Measurements from ENCODE around the gene CCDC154. TPM values are rescaled to one million over a fixed set of nuclear protein-coding genes. Genes with fewer than 3 reads are reported as not detected.

The CCDC154 gene
- total and polyA plus RNA-seq, 2 donors (not counting 1 experiment from before 2014, with no cell fraction given) = 12.4 to 22.9 TPM

DNA sequence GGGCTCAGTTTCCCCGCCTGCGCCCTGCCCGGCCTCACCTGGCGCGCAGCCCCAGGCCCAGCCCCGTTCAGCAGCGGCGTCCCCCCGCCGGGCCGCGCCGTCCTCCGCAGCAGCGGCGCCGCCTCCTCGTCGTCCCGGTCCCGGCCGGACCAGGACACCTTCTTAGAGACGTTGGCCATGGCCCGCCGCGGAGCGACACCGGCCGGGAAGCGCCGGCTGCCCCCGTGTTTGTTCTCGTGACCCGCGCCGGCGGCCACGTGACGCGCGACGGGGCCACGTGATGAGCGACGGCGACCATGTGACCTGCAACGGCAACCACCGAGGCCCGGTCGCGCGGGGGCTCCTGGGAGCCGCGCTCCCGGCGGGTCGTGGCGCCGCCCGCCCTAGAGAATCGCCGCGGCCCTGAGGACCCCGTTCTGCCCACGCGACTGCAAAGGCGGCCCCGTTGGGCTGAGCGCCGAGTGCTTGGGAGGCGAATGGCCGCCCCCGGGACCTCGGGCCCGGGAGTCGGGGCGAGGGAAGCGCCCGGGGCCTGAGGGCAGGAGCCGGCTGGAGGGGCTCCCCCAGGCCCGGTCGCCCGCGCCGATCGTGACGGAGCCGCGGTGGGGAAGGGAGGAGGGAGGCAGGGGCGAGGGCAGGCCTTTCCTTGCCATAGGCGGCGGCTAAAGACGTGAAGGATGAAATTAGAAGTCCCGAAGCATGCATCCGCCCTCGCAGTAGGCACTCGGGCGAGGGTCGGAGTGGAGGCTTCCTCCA lies 30.6 kb upstream of the CCDC154 start, which contains the start of gene CLCN7:
TSS of gene CLCN7 (minus strand) at position 233 of the 756 bp plus-strand sequence. CDS start at position 179, 54 bp downstream.
- Mint-ChIP-seq H3K27ac (peak within 1 kb of the TSS; percentile 93), H3K4me1 (peaks cover 54% of the 10 kb centered on the region), H3K27me3 (no peaks in the 10 kb centered on the region), H3K9me3 (ENCODE audit: insufficient read depth) (no peaks in the 10 kb centered on the region), H3K4me3 (peak within 1 kb of the TSS; percentile 88)
- POLR2A ChIA-PET = interaction anchor here (1.0 to 2.5 kb wide), 2 partner anchors 16 to 18 kb away, joined by 5 to 9 read pairs; partner anchors contain the start of gene TELO2
- intact Hi-C loops (cut with micrococcal nuclease) = loop anchor here (1.0 to 2.0 kb wide), 4 partner anchors 17 to 231 kb away; partner anchors contain the start of genes MAPK8IP3, TELO2 and UNKL
- H4K20me1 ChIP-seq (ENCODE audit: control insufficient read depth, insufficient read depth, low read length, poor library complexity, severe bottlenecking) = peaks cover 23% of the 10 kb centered on the region
- H3K27me3 ChIP-seq (replicated peaks in 1 of 4; ENCODE audit: control extremely low read depth in 1 of 4, control insufficient read depth in 3 of 4, insufficient read depth in 4 of 4, low read length in 3 of 4) = no peaks in the 10 kb centered on the region
- H3K79me2 ChIP-seq (ENCODE audit: control insufficient read depth, insufficient read depth, low read length) = peaks cover 77% of the 10 kb centered on the region
- H3K27ac ChIP-seq (ENCODE audit: low read length in 2 of 2) = peak within 1 kb of the TSS; percentile 88 to 96
- CTCF ChIA-PET = no interaction called here
- DNase-seq (peak; percentile 95), ATAC-seq (ENCODE audit: low read depth) (peak; percentile 79)
- H3K9me3 ChIP-seq (ENCODE audit: control extremely low read depth in 1 of 3, control insufficient read depth in 2 of 3, insufficient read depth in 1 of 3, low read length in 2 of 3) = peaks cover 0 to 7% (median 0%) of the 10 kb centered on the region in 3 donors
- H3K4me1 ChIP-seq (ENCODE audit: control insufficient read depth in 2 of 2, insufficient read depth in 2 of 2, low read length in 2 of 2) = peaks cover 50 to 62% of the 10 kb centered on the region in 2 donors
- peak within 1 kb of the TSS; percentile 57 to 80 (median 70) for H3K4me3 ChIP-seq (ENCODE audit: control extremely low read depth in 1 of 5, extremely low read depth in 1 of 5, insufficient read depth in 1 of 5, low read depth in 2 of 5, low read length in 4 of 5)
- no peaks in the 10 kb centered on the region for H3K36me3 ChIP-seq (replicated peaks in 1 of 2; ENCODE audit: control extremely low read depth in 1 of 2, control insufficient read depth in 1 of 2, extremely low read depth in 1 of 2, insufficient read depth in 2 of 2, low read length in 1 of 2)
- peak within 1 kb of the TSS; percentile 82 for H3K9ac ChIP-seq (ENCODE audit: low read length)
- WGBS (ENCODE audit: insufficient coverage) = under 1% methylated on average over 99 of the region's 99 CpGs
- TF ChIP-seq EZH2 (IDR thresholded peaks at IDR 0.05; ENCODE audit: borderline replicate concordance, insufficient read depth, low read depth, low read length, poor library complexity, severe bottlenecking) = no peak
- peak within 1 kb of the TSS; percentile 97 for H3K4me2 ChIP-seq (replicated peaks; ENCODE audit: low read depth, low read length, poor library complexity, severe bottlenecking)
- peak within 1 kb of the TSS; percentile 90 for H2AFZ ChIP-seq (ENCODE audit: insufficient read depth, low read depth, low read length, poor library complexity, severe bottlenecking)

DNA sequence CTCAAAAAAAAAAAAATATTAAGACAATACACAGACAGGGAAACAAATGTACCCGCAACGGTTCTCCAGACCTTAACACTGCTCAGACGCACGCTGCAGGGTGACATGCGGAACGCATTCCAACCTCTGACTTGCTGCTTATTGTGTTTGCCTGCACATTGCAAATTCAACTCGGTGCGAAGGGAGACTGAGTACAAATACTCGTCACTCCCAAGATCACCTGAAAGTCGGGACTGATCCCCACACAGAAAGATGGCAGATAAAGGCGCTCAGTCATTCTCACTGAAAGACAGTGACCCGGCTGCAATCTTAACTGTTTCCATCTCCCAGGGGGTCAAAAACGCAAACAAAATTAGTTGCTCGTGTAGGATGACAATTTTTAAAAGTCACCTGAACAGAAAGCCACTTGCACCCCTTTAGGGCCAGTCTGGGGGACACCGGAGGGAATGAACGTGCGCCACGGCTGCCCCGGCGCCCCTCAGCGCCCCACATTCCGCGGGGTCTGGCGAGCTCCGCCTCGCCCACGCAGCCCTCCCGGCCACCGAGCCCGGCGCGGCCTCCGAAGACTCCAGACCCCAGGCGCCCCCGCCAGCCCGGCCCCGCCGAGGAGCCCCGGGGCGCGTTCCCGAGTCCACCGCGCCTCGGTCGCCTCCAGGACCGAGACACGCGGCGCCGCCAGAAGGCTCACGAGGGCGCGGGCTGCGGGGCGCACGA lies 29.9 kb upstream of the CCDC154 start:
- ChIA-PET CTCF (interaction anchor here (0.7 kb wide), 1 partner anchor 103 kb away, joined by 3 read pairs; no protein-coding TSS in a partner anchor), POLR2A (interaction anchor here (2.1 to 2.5 kb wide), 2 partner anchors 15 to 19 kb away, joined by 9 to 12 read pairs; partner anchors contain the start of gene TELO2)
- Histone ChIP-seq H3K27ac (ENCODE audit: low read length in 2 of 2) (peak overlapping the region; percentile 29 to 96), H3K4me2 (replicated peaks; ENCODE audit: low read depth, low read length, poor library complexity, severe bottlenecking) (peak overlapping the region; percentile 97), H3K36me3 (replicated peaks in 1 of 2; ENCODE audit: control extremely low read depth in 1 of 2, control insufficient read depth in 1 of 2, extremely low read depth in 1 of 2, insufficient read depth in 2 of 2, low read length in 1 of 2) (no peaks in the 10 kb centered on the region), H3K27me3 (replicated peaks in 1 of 4; ENCODE audit: control extremely low read depth in 1 of 4, control insufficient read depth in 3 of 4, insufficient read depth in 4 of 4, low read length in 3 of 4) (no peaks in the 10 kb centered on the region), H3K9ac (ENCODE audit: low read length) (peak overlapping the region; percentile 82), H3K4me3 (ENCODE audit: control extremely low read depth in 1 of 5, extremely low read depth in 1 of 5, insufficient read depth in 1 of 5, low read depth in 2 of 5, low read length in 4 of 5) (peak overlapping the region; percentile 57 to 80 (median 70)), H3K4me1 (ENCODE audit: control insufficient read depth in 2 of 2, insufficient read depth in 2 of 2, low read length in 2 of 2) (peaks cover 45 to 62% of the 10 kb centered on the region in 2 donors), H3K9me3 (ENCODE audit: control extremely low read depth in 1 of 3, control insufficient read depth in 2 of 3, insufficient read depth in 1 of 3, low read length in 2 of 3) (peaks cover 0 to 2% (median 0%) of the 10 kb centered on the region in 3 donors), H4K20me1 (ENCODE audit: control insufficient read depth, insufficient read depth, low read length, poor library complexity, severe bottlenecking) (peaks cover 23% of the 10 kb centered on the region), H3K79me2 (ENCODE audit: control insufficient read depth, insufficient read depth, low read length) (peaks cover 84% of the 10 kb centered on the region), H2AFZ (ENCODE audit: insufficient read depth, low read depth, low read length, poor library complexity, severe bottlenecking) (peak overlapping the region; percentile 90)
- H3K9me3 Mint-ChIP-seq (ENCODE audit: insufficient read depth) = no peaks in the 10 kb centered on the region
- intact Hi-C loops (cut with micrococcal nuclease) = loop anchor here (2.0 kb wide), 1 partner anchor 59 kb away; the partner anchor contains the start of gene UNKL
- peak overlapping the region; percentile 87 for H3K4me3 Mint-ChIP-seq
- WGBS (ENCODE audit: insufficient coverage) = 11% methylated on average over 57 of the region's 57 CpGs
- DNase-seq (peak; percentile 46), ATAC-seq (ENCODE audit: low read depth) (peak; percentile 5)
- H3K27ac Mint-ChIP-seq = peak overlapping the region; percentile 74
- H3K4me1 Mint-ChIP-seq = peaks cover 56% of the 10 kb centered on the region
- no peak for TF ChIP-seq EZH2 (IDR thresholded peaks at IDR 0.05; ENCODE audit: borderline replicate concordance, insufficient read depth, low read depth, low read length, poor library complexity, severe bottlenecking)
- TF ChIP-seq, protein P1, sequence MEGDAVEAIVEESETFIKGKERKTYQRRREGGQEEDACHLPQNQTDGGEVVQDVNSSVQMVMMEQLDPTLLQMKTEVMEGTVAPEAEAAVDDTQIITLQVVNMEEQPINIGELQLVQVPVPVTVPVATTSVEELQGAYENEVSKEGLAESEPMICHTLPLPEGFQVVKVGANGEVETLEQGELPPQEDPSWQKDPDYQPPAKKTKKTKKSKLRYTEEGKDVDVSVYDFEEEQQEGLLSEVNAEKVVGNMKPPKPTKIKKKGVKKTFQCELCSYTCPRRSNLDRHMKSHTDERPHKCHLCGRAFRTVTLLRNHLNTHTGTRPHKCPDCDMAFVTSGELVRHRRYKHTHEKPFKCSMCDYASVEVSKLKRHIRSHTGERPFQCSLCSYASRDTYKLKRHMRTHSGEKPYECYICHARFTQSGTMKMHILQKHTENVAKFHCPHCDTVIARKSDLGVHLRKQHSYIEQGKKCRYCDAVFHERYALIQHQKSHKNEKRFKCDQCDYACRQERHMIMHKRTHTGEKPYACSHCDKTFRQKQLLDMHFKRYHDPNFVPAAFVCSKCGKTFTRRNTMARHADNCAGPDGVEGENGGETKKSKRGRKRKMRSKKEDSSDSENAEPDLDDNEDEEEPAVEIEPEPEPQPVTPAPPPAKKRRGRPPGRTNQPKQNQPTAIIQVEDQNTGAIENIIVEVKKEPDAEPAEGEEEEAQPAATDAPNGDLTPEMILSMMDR (IDR thresholded peaks at IDR 0.05) = no peak
- H3K27me3 Mint-ChIP-seq = no peaks in the 10 kb centered on the region
